GM19463 (cell line): Measurements from ENCODE around the gene TFE3.
A peak's percentile ranks its signal among the peaks of the same experiment; 100 is the strongest.
"Not testable (repeated sequence)": the region's sequence is repeated elsewhere in the genome, so short reads cannot be mapped to it uniquely, and the experiment has no call there.

Source experiments
- ATAC-seq: cut with Tn5 transposase; IDR thresholded peaks from one replicate; pipeline ENCODE4 v1.9.1; 2021; ENCODE audit warnings: mild to moderate bottlenecking, moderate library complexity; ENCODE audit not compliant: unreplicated experiment

The TFE3 gene

GRCh38 chrX:49002091-49002935, 40.8 kb downstream of the TFE3 start, which contains the start of gene GRIPAP1:
Gene GRIPAP1 (minus strand): TSS chrX:49002264. CDS start chrX:49002229, 35 bp downstream.
- peak; percentile 69 for ATAC-seq

GRCh38 chrX:49001521-49002090, 41.6 kb downstream of the TFE3 start:
- ATAC-seq: peak; percentile 32

- no peak for ATAC-seq
Measured at GRCh38 chrX:49000636-49001035, 42.5 kb downstream of the TFE3 start.

GRCh38 chrX:48999030-48999429, 44.1 kb downstream of the TFE3 start:
- ATAC-seq: no peak

- ATAC-seq: no peak
Measured at GRCh38 chrX:48998391-48998790, 44.8 kb downstream of the TFE3 start.

GRCh38 chrX:48997865-48998264, 45.3 kb downstream of the TFE3 start:
- ATAC-seq: no peak

- no peak for ATAC-seq
Measured at GRCh38 chrX:48997455-48997854, 45.7 kb downstream of the TFE3 start.

- ATAC-seq: no peak
Measured at GRCh38 chrX:48996969-48997368, 46.2 kb downstream of the TFE3 start.

- no peak for ATAC-seq
Measured at GRCh38 chrX:48992341-48992740, 50.8 kb downstream of the TFE3 start.

GRCh38 chrX:48989483-48989882, 53.7 kb downstream of the TFE3 start:
- no peak for ATAC-seq

GRCh38 chrX:48983896-48984295, 59.3 kb downstream of the TFE3 start:
- ATAC-seq: no peak

- ATAC-seq: no peak
Measured at GRCh38 chrX:48983081-48983480, 60.1 kb downstream of the TFE3 start.

- no peak for ATAC-seq
Measured at GRCh38 chrX:48981178-48981577, 62.0 kb downstream of the TFE3 start.

GRCh38 chrX:48980341-48980740, 62.8 kb downstream of the TFE3 start:
- ATAC-seq: not testable (repeated sequence)
